Measurements from ENCODE around the gene LIPG. TPM values are rescaled to one million over a fixed set of nuclear protein-coding genes. Genes with fewer than 3 reads are reported as not detected.

Gene LIPG
- total RNA-seq, 1 donor from 2014 or later, result not detected

GRCh38 chr18:49563130-49563540, 1.3 kb downstream of the LIPG start:
- intact Hi-C loops (cut with micrococcal nuclease), result loop anchor here (5.0 kb wide), 1 partner anchor 294 kb away; no protein-coding TSS in a partner anchor
- H3K4me3 ChIP-seq, result no peak overlapping the region
- peaks cover 33% of the 10 kb centered on the region for H3K4me1 ChIP-seq
- peaks cover 82% of the 10 kb centered on the region for H3K27me3 ChIP-seq (ENCODE audit: low read depth)
- no peaks in the 10 kb centered on the region for H3K9me3 ChIP-seq (replicated peaks)
- no peak for DNase-seq
- H3K36me3 ChIP-seq, result no peaks in the 10 kb centered on the region
- no peak for TF ChIP-seq CTCF (IDR thresholded peaks at IDR 0.05; ENCODE audit: borderline replicate concordance)
- H3K27ac ChIP-seq (replicated peaks), result no peak overlapping the region

GRCh38 chr18:49563701-49564517, 2.1 kb downstream of the LIPG start:
- Histone ChIP-seq H3K4me3 (no peak overlapping the region), H3K27ac (replicated peaks) (no peak overlapping the region), H3K9me3 (replicated peaks) (no peaks in the 10 kb centered on the region), H3K27me3 (ENCODE audit: low read depth) (peaks cover 90% of the 10 kb centered on the region), H3K4me1 (peaks cover 33% of the 10 kb centered on the region), H3K36me3 (no peaks in the 10 kb centered on the region)
- intact Hi-C loops (cut with micrococcal nuclease), result loop anchor here (5.0 kb wide), 1 partner anchor 293 kb away; no protein-coding TSS in a partner anchor
- no peak for DNase-seq
- no peak for TF ChIP-seq CTCF (IDR thresholded peaks at IDR 0.05; ENCODE audit: borderline replicate concordance)

GRCh38 chr18:49564518-49564834, 2.6 kb downstream of the LIPG start:
- H3K4me3 ChIP-seq, result no peak overlapping the region
- no peak for TF ChIP-seq CTCF (IDR thresholded peaks at IDR 0.05; ENCODE audit: borderline replicate concordance)
- DNase-seq, result no peak
- H3K27ac ChIP-seq (replicated peaks), result no peak overlapping the region
- intact Hi-C loops (cut with micrococcal nuclease), result loop anchor here (5.0 kb wide), 1 partner anchor 293 kb away; no protein-coding TSS in a partner anchor
- peaks cover 93% of the 10 kb centered on the region for H3K27me3 ChIP-seq (ENCODE audit: low read depth)
- H3K36me3 ChIP-seq, result no peaks in the 10 kb centered on the region
- peaks cover 33% of the 10 kb centered on the region for H3K4me1 ChIP-seq
- no peaks in the 10 kb centered on the region for H3K9me3 ChIP-seq (replicated peaks)

- H3K36me3 ChIP-seq, result no peaks in the 10 kb centered on the region
- DNase-seq, result no peak
- H3K9me3 ChIP-seq (replicated peaks), result no peaks in the 10 kb centered on the region
- peaks cover 33% of the 10 kb centered on the region for H3K4me1 ChIP-seq
- H3K27ac ChIP-seq (replicated peaks), result no peak overlapping the region
- intact Hi-C loops (cut with micrococcal nuclease), result no loop called here
- H3K4me3 ChIP-seq, result no peak overlapping the region
- H3K27me3 ChIP-seq (ENCODE audit: low read depth), result peaks cover 86% of the 10 kb centered on the region
- no peak for TF ChIP-seq CTCF (IDR thresholded peaks at IDR 0.05; ENCODE audit: borderline replicate concordance)
Measured at GRCh38 chr18:49565101-49565500, 3.2 kb downstream of the LIPG start.

- no peaks in the 10 kb centered on the region for H3K36me3 ChIP-seq
- no peak for TF ChIP-seq CTCF (IDR thresholded peaks at IDR 0.05; ENCODE audit: borderline replicate concordance)
- no peaks in the 10 kb centered on the region for H3K9me3 ChIP-seq (replicated peaks)
- H3K27me3 ChIP-seq (ENCODE audit: low read depth), result peaks cover 81% of the 10 kb centered on the region
- H3K4me3 ChIP-seq, result no peak overlapping the region
- H3K27ac ChIP-seq (replicated peaks), result no peak overlapping the region
- peaks cover 30% of the 10 kb centered on the region for H3K4me1 ChIP-seq
- intact Hi-C loops (cut with micrococcal nuclease), result no loop called here
- peak; percentile 46 for DNase-seq
Measured at GRCh38 chr18:49565612-49566011, 3.8 kb downstream of the LIPG start.
